ENCODE measurements around the gene NOD1.

GRCh38 chr7:30524545-30524944 lies 46.0 kb upstream of the NOD1 start:
- no peak for TF ChIP-seq CREB3 (CRISPR knock-in tag; IDR thresholded peaks at IDR 0.05)
- TF ChIP-seq KLF16 (CRISPR knock-in tag; IDR thresholded peaks at IDR 0.05), result no peak
- no peak for TF ChIP-seq MAX (IDR thresholded peaks at IDR 0.05)
- no peak for TF ChIP-seq ZNF274 (CRISPR knock-in tag; IDR thresholded peaks at IDR 0.05)
- TF ChIP-seq, protein P1, sequence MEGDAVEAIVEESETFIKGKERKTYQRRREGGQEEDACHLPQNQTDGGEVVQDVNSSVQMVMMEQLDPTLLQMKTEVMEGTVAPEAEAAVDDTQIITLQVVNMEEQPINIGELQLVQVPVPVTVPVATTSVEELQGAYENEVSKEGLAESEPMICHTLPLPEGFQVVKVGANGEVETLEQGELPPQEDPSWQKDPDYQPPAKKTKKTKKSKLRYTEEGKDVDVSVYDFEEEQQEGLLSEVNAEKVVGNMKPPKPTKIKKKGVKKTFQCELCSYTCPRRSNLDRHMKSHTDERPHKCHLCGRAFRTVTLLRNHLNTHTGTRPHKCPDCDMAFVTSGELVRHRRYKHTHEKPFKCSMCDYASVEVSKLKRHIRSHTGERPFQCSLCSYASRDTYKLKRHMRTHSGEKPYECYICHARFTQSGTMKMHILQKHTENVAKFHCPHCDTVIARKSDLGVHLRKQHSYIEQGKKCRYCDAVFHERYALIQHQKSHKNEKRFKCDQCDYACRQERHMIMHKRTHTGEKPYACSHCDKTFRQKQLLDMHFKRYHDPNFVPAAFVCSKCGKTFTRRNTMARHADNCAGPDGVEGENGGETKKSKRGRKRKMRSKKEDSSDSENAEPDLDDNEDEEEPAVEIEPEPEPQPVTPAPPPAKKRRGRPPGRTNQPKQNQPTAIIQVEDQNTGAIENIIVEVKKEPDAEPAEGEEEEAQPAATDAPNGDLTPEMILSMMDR (CRISPR knock-in tag; IDR thresholded peaks at IDR 0.05), result no peak
- TF ChIP-seq, protein P2, sequence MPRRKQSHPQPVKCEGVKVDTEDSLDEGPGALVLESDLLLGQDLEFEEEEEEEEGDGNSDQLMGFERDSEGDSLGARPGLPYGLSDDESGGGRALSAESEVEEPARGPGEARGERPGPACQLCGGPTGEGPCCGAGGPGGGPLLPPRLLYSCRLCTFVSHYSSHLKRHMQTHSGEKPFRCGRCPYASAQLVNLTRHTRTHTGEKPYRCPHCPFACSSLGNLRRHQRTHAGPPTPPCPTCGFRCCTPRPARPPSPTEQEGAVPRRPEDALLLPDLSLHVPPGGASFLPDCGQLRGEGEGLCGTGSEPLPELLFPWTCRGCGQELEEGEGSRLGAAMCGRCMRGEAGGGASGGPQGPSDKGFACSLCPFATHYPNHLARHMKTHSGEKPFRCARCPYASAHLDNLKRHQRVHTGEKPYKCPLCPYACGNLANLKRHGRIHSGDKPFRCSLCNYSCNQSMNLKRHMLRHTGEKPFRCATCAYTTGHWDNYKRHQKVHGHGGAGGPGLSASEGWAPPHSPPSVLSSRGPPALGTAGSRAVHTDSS (CRISPR knock-in tag; conservative IDR thresholded peaks at IDR 0.05), result no peak

Data from HepG2 (cell line).